HG03520 (cell line): ENCODE measurements around the gene ANKRD22.
A peak's percentile ranks its signal among the peaks of the same experiment; 100 is the strongest.
"Not testable (repeated sequence)": the region's sequence is repeated elsewhere in the genome, so short reads cannot be mapped to it uniquely, and the experiment has no call there.

Source experiments
- ATAC-seq: cut with Tn5 transposase; IDR thresholded peaks from one replicate; pipeline ENCODE4 v1.9.1; 2021; ENCODE audit warnings: mild to moderate bottlenecking, moderate library complexity; ENCODE audit not compliant: unreplicated experiment

Gene ANKRD22

GRCh38 chr10:88851706-88852105, at the start of gene ANKRD22:
Gene ANKRD22, minus strand, starts transcription at chr10:88851844. Its CDS starts 237 bp downstream, at chr10:88851607.
- no peak for ATAC-seq

DNA sequence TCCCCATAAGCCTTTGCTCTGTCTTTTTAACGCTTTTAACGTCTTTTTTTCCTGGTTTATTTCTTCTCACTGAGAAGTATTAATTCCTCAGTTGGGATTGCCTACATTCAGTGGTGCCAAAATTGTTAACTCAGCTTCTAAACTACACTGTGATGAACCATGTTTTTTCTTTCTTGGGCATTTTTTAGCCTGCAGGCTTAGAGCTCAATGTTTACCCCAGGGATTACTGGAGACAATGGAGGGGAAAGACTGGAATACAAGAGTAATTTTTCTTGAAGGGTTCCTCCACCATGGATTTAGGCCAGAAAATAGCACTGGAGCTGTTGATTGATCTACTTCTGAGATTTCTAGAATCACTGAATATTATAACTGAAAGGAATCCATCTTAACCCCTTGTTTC, 48.2 kb upstream of the ANKRD22 start:
- ATAC-seq: no peak

GRCh38 chr10:88898727-88899126, 47.1 kb upstream of the ANKRD22 start:
- ATAC-seq: no peak

DNA sequence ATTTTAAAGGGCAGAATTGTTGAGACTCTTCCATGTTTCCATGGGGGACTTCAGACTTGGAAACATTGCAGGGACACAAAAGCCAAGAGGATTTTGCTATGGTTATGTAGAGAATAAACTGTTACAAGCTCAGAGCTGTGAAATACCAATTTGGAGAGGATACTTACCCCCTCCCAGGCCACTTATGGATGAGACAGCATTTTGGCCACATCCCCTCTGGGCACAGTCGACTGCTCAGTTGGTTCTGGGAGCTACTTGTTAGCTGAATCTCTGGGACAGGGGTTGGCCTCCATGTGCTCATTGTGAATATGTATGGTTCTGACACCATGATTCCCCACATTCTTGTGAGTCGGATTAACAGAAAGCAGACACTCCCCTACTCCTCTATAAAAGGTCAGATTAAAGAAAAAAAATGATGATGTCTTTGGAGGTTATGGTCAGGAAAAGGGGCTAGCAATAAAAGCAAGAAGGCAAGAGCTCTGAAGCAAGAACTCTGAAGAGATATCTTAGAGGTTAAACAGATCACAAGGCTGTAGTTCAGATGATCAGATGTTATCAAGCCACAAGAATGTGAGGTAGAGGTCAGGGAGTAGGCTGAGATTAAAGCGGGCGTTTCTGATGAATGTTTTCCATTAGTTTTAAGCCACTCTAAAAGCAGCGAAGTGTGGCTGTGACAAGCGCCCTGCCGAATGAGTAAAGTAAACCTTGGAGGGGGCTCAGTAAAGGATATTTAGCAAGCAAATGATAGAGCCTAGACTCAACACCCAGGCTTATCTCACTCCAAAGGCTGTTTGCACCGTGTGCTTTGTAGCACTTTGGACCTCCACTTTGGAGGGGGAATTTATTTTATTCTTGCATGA, 45.6 kb upstream of the ANKRD22 start:
- ATAC-seq: no peak

GRCh38 chr10:88896372-88896993, 44.8 kb upstream of the ANKRD22 start:
- ATAC-seq: no peak

GRCh38 chr10:88895250-88895649, 43.6 kb upstream of the ANKRD22 start:
- no peak for ATAC-seq

DNA sequence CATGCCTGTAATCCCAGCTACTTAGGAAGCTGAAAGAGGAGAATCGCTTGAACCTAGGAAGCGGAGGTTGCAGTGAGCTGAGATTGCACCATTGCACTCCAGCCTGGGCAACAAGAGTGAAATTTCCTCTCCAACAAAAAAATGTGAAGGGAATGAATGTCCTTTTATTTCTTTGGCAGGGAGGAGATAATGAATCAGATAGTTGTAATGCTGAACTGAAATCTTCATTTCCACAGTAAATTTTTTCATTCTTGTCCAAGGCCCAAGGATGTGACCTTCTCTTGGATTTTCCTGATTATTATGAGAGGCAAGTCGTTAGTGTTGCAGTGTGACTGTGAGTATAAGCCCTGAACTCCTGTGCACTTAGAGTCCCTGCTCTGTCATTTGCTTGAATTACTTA, 42.0 kb upstream of the ANKRD22 start:
- no peak for ATAC-seq

DNA sequence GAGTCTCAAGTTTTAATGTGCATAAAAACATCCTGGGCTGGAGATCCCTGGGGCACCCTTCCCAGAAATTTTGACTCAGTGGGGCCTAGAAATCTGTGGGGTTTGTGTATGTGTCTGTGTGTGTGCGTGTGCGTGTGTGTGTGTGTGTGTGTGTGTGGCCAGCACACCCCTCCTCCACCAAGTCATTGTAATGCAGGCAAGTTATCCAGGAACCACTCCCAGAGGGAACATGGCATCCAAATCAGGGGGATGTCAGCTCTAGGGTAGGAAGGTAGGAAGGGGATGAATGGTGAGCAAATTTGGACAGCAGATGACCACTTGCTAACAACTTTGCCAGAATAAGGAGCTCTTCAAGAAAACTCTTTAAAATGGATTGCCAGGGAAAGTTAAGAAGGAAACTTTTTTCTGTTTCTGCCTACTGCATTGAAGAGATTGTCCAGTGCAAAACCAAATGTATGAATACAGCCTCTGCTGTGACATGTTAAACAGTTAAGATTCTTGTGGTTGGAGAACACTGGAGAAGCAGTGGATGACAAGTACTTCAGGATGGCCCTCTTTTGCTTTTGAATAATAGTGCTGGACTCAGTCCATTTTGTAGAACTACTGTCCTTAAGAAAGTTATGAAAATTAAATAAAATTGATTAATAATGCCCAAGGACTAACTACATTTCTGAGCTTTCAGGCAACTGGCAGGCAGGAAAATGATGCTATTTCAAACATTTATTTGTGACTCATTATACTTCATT, 40.8 kb upstream of the ANKRD22 start:
- ATAC-seq: no peak

- no peak for ATAC-seq
Observed at GRCh38 chr10:88890681-88891381, 39.2 kb upstream of the ANKRD22 start.

- ATAC-seq: peak; percentile 54
Observed at GRCh38 chr10:88889559-88890337, 38.1 kb upstream of the ANKRD22 start.

DNA sequence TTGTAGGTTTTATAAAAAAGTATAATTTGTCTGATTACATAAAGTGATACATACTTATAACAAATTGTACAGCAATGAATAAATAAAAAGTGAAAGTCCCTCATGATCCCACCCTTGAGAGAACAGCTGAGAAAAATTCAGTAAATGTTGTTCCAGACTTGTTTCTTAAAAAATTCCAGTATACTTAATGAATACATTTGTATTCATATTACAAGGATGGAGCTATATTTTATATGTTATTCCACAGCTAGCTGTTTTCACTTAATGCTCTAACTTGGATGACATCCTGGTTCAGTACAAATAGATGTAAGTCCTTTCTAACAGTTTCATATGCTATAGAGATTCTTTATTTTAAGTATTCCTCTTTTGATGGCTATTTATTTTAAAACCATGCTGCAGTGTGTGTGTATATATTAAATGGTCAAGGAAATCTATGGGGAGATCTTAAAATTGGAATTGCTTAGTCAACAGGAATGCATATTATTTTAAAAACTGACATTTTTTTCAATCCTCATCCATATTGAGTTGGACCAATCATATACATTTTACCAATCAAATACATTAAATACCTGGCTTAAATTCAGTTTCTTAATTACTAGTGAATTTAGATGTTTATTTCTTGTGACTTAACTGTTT, 37.3 kb upstream of the ANKRD22 start:
- no peak for ATAC-seq

- ATAC-seq: peak; percentile 57
Observed at GRCh38 chr10:88886557-88886956, 34.9 kb upstream of the ANKRD22 start.

GRCh38 chr10:88883448-88883809, 31.8 kb upstream of the ANKRD22 start:
- ATAC-seq: no peak

GRCh38 chr10:88882646-88883447, 31.2 kb upstream of the ANKRD22 start:
- ATAC-seq: not testable (repeated sequence)

DNA sequence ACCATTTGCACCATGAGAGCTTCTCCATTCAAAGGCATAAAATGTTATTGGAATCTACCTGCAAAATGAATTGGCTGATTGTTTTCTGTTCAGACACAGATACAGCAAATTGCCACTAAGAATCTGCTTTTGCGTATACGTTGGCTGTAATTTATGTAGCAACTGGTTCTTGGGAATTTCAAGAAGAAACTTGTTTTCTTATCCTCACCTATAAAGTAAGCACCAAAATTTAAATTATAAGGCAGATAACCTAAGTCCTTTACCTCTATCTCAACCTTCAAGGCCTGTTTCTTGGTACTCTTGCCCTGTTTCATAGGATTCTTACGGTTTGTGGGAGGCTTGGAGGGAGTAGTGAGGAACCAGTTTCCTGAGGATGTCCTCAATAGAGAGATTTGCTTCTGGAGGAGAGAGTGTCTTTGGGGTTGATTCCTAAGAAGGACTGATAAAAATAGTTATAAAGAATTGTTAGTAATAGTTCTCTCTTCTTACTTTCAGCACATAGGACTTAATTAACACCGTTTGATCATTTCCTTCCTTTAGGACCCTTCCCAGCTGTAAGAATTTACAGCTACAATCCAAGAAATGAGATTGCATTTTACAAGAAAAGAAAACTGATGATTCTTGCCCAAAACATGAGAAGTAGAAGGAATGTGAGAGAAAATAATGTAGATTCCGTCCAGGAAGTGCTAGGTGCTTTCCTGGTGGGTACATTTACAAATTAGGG, 30.4 kb upstream of the ANKRD22 start:
- no peak for ATAC-seq

DNA sequence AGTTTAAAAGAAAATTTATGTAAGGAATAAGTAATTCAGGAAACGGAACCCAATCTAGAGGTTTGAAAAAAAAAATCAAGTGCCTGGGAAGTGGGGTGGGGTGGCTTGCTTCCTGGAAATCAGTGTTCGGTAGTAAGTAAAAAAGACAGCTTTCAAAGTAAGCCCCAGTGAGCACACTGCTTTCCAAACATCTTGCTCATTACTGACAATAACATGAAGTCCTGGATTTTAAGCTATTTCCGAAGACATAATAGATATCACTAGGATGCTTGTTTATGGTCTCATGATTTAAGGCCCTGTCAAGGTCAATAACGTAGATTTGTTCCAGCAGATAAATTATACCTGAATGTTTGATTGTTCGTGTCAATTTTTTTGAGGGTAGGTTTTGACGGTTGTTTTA, 29.7 kb upstream of the ANKRD22 start:
- ATAC-seq: no peak

DNA sequence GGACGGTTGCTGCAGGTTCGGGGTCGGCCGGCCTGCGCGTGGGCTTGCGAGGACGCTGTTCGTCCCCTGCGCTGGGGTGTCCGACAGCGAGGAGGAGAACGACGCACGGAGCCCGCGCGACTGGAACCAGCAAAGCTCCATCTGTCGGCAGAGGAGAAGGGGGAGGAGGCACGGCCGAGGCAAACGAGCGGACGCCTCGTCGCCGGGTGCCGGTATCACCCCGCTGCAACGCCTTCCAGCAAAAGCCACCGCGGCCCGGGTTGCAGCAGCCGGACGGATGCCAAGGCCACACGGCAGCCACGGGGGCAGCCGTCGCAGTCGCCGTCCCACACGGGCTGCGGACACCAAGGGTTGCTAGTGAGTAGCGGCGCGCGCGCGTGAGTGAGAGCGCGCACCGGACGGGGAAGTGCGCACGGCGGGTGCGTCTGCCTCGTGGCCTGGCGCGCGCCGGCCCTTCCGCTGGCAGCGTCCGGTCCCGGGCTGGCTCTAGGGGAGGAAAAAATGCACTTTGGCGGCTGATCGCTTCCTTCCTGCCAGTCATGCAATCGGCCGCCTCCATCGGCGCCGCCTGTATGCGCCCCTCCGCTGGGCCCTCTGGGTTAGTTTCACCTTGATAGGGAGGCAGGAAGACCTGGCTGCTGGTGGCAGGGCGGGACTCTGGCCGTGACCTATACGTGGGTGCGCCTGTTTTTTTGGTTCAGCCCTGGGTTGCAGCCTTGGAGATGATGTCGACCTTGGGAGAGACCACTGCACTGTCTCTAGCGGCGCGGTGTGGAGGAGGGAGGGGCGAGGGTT, 28.8 kb upstream of the ANKRD22 start:
- peak; percentile 62 for ATAC-seq
